Esophagus (tissue), 2 donors: Measurements from ENCODE around the gene ARID1B. TPM values are rescaled to one million over a fixed set of nuclear protein-coding genes. Genes with fewer than 3 reads are reported as not detected.

Experiments
- H3K27ac ChIP-seq, 2 donors: one replicate each; pipeline ENCODE4 v1.5.1; 2013; ENCODE audit warnings: low read depth in 2 of 2, mild to moderate bottlenecking in 2 of 2, inconsistent platforms in 1 of 2, low read length in 1 of 2, moderate library complexity in 1 of 2
- H3K27me3 ChIP-seq, 2 donors: one replicate each; pipeline ENCODE4 v1.6.1; 2013; ENCODE audit warnings: low read length in 2 of 2, control low read depth in 1 of 2, mild to moderate bottlenecking in 1 of 2; ENCODE audit not compliant: insufficient read depth in 2 of 2, control insufficient read depth in 1 of 2
- H3K36me3 ChIP-seq, 2 donors: one replicate each; pipeline ENCODE4 v1.6.1; 2013; ENCODE audit warnings: low read length in 1 of 2; ENCODE audit not compliant: control insufficient read depth in 2 of 2, insufficient read depth in 2 of 2
- H3K4me1 ChIP-seq, 2 donors: one replicate each; pipeline ENCODE4 v1.6.1; 2013; ENCODE audit warnings: low read length in 1 of 2; ENCODE audit not compliant: control insufficient read depth in 2 of 2, insufficient read depth in 2 of 2
- H3K4me3 ChIP-seq, 2 donors: one replicate each; pipeline ENCODE4 v1.5.1; 2013; ENCODE audit warnings: low read length in 2 of 2, mild to moderate bottlenecking in 2 of 2, low read depth in 1 of 2, moderate library complexity in 1 of 2
- H3K9me3 ChIP-seq, 2 donors: one replicate each; pipeline ENCODE4 v1.6.1; 2013; ENCODE audit warnings: mild to moderate bottlenecking in 2 of 2, low read depth in 1 of 2, low read length in 1 of 2, moderate library complexity in 1 of 2; ENCODE audit not compliant: control insufficient read depth in 2 of 2, insufficient read depth in 1 of 2
- WGBS, 2 donors: extraction: QIAGEN DNeasy Blood & Tissue Kit; methylation state at CpG; one replicate each; pipeline ENCODE4 v1.1.7; 2013; 5-methylcytosine and 5-hydroxymethylcytosine counted together
- polyA plus RNA-seq, 2 donors: library from polyadenylated mRNA; stranded (reverse); fragments of 200-250 nt; gene quantifications; one replicate each; pipeline ENCODE4 v1.2.3, GENCODE V29; 2013
- donor health status: healthy with polysubstance abuse.
- donor health status: Bipolar disorder and iron deficiency.

The ARID1B gene
- polyA plus RNA-seq, 2 donors: 15.9 to 16.1 TPM

- WGBS, 2 donors: 82 to 84% methylated on average over 5 of the region's 5 CpGs
- no peak overlapping the region for H3K27ac ChIP-seq
These were observed 3.7 kb upstream of the ARID1B start for GRCh38 chr6:156773476-156773875.

DNA sequence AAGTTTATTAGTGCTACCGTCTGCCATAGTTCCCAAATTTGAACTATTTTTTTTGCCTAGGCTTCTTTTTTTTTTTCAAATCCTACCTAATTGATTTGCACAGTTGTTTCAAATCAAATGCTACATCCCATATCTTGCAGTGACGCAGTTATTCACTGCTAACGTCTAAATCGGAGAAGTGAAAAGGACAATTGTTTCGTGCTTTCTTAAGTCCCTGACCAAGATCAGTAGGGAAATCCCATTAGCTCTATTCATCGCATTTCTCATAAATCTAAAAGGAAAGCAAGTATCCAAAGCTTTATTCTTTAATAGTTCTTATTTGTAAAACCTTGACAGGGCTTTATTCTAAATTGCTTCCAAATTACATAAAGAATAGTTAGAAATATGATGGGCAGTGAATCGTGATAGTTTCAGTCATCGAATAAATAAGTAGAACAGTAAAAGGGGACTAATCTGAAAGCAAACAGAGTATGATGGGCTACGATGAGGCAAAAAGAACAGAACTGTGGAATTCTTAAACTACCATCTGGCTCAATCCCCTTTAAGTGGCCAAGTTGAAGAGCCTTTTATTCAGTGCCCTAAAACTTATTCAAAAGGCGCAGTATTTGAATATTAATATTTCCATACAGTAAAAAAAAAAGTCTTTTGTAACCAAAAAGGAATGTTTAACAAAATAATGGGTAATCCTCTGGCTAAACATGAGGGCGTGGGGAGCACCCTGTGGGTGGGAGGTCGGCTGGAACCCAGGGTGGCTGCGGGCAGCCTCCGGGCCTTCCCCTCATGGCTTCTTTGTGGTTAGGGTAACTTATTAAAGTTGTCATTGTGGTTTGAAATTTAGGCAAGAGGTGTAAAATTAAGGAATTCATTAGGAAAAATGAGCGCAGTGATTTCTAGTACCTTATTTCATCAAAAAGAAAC lies 3.0 kb upstream of the ARID1B start:
- Histone ChIP-seq H3K4me1 (no peaks in the 10 kb centered on the region), H3K9me3 (no peaks in the 10 kb centered on the region), H3K4me3 (no peak overlapping the region), H3K27me3 (no peaks in the 10 kb centered on the region), H3K27ac (peak overlapping the region in 1 of 2 donors; percentile 29), H3K36me3 (no peaks in the 10 kb centered on the region)
- WGBS, 2 donors: 52 to 64% methylated on average over 15 of the region's 15 CpGs

More at GRCh38 chr6:156773476-156773875, 3.7 kb upstream of the ARID1B start:
- Histone ChIP-seq H3K27me3 (no peaks in the 10 kb centered on the region), H3K4me1 (no peaks in the 10 kb centered on the region), H3K9me3 (no peaks in the 10 kb centered on the region), H3K4me3 (no peak overlapping the region), H3K36me3 (no peaks in the 10 kb centered on the region)

GRCh38 chr6:156774863-156775405 lies 2.2 kb upstream of the ARID1B start:
- no peaks in the 10 kb centered on the region for H3K9me3 ChIP-seq
- peak overlapping the region; percentile 52 to 53 for H3K27ac ChIP-seq
- no peaks in the 10 kb centered on the region for H3K27me3 ChIP-seq
- 30 to 38% methylated on average over 5 of the region's 5 CpGs for WGBS, 2 donors
- H3K4me3 ChIP-seq: no peak overlapping the region
- no peaks in the 10 kb centered on the region for H3K36me3 ChIP-seq
- no peaks in the 10 kb centered on the region for H3K4me1 ChIP-seq

DNA sequence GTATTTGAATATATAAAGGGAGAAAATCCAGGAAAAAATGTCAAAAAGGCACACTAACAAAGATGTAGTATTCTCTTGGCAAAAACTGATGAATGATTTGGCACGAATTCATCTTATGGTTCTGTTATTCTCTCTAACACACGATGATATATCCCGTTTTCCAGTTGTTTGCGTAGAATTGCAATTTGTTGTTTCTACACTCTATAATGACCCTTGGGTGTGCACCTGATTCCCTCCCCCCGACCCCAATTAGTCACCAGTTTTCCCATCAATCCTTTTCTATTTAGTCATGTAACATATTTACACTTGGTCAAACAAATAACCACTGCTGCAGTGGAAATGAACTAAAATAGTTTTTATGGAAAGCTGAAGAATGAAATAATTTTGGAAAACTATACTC lies 1.5 kb upstream of the ARID1B start:
- H3K27ac ChIP-seq: peak overlapping the region; percentile 30 to 38
- no peak overlapping the region for H3K4me3 ChIP-seq
- H3K9me3 ChIP-seq: no peaks in the 10 kb centered on the region
- no peaks in the 10 kb centered on the region for H3K27me3 ChIP-seq
- no peaks in the 10 kb centered on the region for H3K36me3 ChIP-seq
- 36 to 45% methylated on average over 5 of the region's 5 CpGs for WGBS, 2 donors
- no peaks in the 10 kb centered on the region for H3K4me1 ChIP-seq

GRCh38 chr6:156776470-156776839 lies 723 bp upstream of the ARID1B start:
- Histone ChIP-seq H3K27ac (peak overlapping the region; percentile 98 to 99), H3K4me3 (peak overlapping the region; percentile 84 to 95), H3K9me3 (no peaks in the 10 kb centered on the region), H3K4me1 (no peaks in the 10 kb centered on the region), H3K27me3 (no peaks in the 10 kb centered on the region), H3K36me3 (no peaks in the 10 kb centered on the region)
- 2 to 4% methylated on average over 8 of the region's 8 CpGs for WGBS, 2 donors

DNA sequence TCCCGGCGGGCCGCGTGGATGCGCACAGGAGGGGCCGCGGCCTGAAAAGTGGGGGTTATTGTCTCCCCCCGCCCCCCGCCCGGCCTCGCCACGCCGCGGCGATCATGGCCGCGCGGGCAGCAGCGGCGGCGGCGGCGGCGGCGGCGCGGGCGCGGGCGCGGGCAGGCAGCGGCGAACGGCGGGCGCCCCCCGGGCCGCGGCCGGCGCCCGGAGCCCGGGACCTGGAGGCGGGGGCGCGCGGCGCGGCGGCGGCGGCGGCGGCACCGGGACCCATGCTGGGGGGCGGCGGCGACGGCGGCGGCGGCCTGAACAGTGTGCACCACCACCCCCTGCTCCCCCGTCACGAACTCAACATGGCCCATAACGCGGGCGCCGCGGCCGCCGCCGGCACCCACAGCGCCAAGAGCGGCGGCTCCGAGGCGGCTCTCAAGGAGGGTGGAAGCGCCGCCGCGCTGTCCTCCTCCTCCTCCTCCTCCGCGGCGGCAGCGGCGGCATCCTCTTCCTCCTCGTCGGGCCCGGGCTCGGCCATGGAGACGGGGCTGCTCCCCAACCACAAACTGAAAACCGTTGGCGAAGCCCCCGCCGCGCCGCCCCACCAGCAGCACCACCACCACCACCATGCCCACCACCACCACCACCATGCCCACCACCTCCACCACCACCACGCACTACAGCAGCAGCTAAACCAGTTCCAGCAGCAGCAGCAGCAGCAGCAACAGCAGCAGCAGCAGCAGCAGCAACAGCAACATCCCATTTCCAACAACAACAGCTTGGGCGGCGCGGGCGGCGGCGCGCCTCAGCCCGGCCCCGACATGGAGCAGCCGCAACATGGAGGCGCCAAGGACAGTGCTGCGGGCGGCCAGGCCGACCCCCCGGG lies 637 bp downstream of the ARID1B start:
- 0% methylated on average over 55 to 112 of the region's 113 CpGs for WGBS, 2 donors
- Histone ChIP-seq H3K27ac (peak overlapping the region; percentile 98 to 99), H3K36me3 (no peaks in the 10 kb centered on the region), H3K4me1 (no peaks in the 10 kb centered on the region), H3K9me3 (no peaks in the 10 kb centered on the region), H3K27me3 (no peaks in the 10 kb centered on the region), H3K4me3 (peak overlapping the region; percentile 95 to 97)

- WGBS, 2 donors: 0 to 1% methylated on average over 32 to 94 of the region's 100 CpGs
- H3K27ac ChIP-seq: peak overlapping the region; percentile 98 to 99
- peaks cover 0 to 1% of the 10 kb centered on the region in 2 donors for H3K4me1 ChIP-seq
- no peaks in the 10 kb centered on the region for H3K27me3 ChIP-seq
- H3K9me3 ChIP-seq: no peaks in the 10 kb centered on the region
- peak overlapping the region; percentile 95 to 97 for H3K4me3 ChIP-seq
- H3K36me3 ChIP-seq: no peaks in the 10 kb centered on the region
These were observed 1.5 kb downstream of the ARID1B start for GRCh38 chr6:156778454-156779205.

DNA sequence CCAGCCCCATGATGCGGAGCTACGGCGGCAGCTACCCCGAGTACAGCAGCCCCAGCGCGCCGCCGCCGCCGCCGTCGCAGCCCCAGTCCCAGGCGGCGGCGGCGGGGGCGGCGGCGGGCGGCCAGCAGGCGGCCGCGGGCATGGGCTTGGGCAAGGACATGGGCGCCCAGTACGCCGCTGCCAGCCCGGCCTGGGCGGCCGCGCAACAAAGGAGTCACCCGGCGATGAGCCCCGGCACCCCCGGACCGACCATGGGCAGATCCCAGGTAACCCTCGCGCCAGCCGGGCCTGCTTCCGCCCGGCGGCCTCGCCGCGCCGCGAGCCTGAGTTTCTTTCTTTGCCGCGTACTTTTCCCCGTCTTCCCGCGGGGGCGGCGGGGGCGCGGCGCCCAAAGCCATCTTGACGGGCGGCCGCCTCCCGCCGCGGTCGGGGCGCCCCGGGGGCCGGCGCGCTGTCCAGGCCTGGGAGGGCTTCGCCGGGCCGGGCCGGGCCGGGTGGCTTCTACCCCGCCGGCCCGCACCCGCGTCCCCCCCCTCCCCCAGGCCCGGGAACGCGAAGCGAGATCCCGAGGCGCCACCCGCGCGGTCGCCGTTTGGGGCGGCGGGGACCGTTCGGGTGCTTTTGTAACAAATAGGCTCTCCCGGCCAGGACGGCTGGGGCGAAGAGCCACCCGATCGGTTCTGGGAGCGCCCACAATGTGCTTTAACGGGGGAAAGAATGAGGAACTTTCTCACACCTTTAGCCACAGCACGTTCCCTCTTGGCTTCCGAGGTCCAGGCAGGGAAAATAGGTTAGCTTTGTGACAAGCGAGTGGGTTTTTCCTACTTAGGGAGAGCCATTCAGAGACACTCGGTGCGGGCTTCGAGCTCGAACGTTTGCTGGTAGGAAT lies 2.3 kb downstream of the ARID1B start:
- peak overlapping the region; percentile 95 to 97 for H3K4me3 ChIP-seq
- H3K36me3 ChIP-seq: no peaks in the 10 kb centered on the region
- peaks cover 0 to 4% of the 10 kb centered on the region in 2 donors for H3K4me1 ChIP-seq
- WGBS, 2 donors: 0 to 1% methylated on average over 68 to 108 of the region's 108 CpGs
- H3K27me3 ChIP-seq: no peaks in the 10 kb centered on the region
- H3K27ac ChIP-seq: peak overlapping the region; percentile 98 to 99
- no peaks in the 10 kb centered on the region for H3K9me3 ChIP-seq
